NT2/D1 (cell line): Measurements from ENCODE around the gene NLRP8.

Experiments used
- SUZ12 ChIP-seq: IDR thresholded peaks from 2 replicates; pipeline ENCODE4 v1.6.1; 2011; ENCODE audit not compliant: insufficient read length, insufficient read depth; ENCODE audit errors: extremely low read depth
- ZNF274 ChIP-seq: IDR thresholded peaks from 2 replicates; pipeline ENCODE4 v1.6.1; 2011; ENCODE audit warnings: mild to moderate bottlenecking, low read depth, low read length

DNA sequence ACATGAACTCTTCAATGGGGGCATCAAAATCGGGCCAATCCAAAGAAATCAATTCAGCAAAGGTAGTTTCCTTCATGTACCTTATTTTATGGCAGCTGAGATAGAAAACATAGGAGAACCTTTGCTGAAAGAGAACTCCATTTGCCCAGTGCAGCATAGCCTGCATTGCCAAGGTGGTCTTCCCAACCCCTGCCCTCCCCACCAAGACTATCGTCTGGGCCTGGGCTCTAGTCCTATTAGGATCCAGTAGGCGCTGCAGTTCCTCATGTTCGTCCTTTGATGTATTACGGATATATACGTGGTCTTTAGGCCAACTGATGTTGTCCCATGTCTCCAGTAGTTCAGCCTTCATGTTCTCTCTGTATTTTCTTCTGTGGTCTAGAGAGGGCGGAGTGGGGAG is 34.7 kb upstream of the NLRP8 start:
- TF ChIP-seq ZNF274 (no peak), SUZ12 (no peak)
